ENCODE data around the gene CHMP3. TPM values are rescaled to one million over a fixed set of nuclear protein-coding genes. Genes with fewer than 3 reads are reported as not detected.

The CHMP3 gene
- total and polyA plus RNA-seq, 2 donors (not counting 1 experiment from before 2014, with no cell fraction given) = 17.5 to 72.5 TPM

DNA sequence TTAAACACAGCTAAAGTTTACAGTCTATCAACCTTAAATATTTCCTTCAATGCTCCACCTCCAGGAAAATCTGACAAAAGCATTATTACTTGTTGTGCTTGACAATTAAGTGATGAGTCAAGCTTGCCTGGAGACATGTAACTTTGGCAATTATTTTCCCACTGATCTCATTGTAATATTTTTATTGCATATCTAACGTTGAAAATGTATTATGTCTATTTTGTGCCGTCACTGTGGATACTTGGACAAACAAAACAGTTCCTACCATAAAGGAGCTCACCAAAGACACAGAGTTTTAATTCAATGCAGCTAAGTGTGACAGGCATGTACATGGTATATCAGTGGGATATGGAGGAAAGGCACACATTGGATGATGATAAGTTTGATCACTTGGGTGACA is 35.7 kb upstream of the CHMP3 start:
- WGBS (ENCODE audit: insufficient coverage) = no CpG with 5 or more reads among the region's 2 CpGs
- no peak for TF ChIP-seq EZH2 (IDR thresholded peaks at IDR 0.05; ENCODE audit: borderline replicate concordance, insufficient read depth, low read depth, low read length, poor library complexity, severe bottlenecking)
- ATAC-seq (ENCODE audit: low read depth) (no peak), DNase-seq (no peak)
- Histone ChIP-seq H3K27me3 (replicated peaks in 1 of 4; ENCODE audit: control extremely low read depth in 1 of 4, control insufficient read depth in 3 of 4, insufficient read depth in 4 of 4, low read length in 3 of 4) (no peaks in the 10 kb centered on the region), H3K4me1 (ENCODE audit: control insufficient read depth in 2 of 2, insufficient read depth in 2 of 2, low read length in 2 of 2) (no peaks in the 10 kb centered on the region), H2AFZ (ENCODE audit: insufficient read depth, low read depth, low read length, poor library complexity, severe bottlenecking) (no peak overlapping the region), H3K4me2 (replicated peaks; ENCODE audit: low read depth, low read length, poor library complexity, severe bottlenecking) (no peak overlapping the region), H4K20me1 (ENCODE audit: control insufficient read depth, insufficient read depth, low read length, poor library complexity, severe bottlenecking) (no peaks in the 10 kb centered on the region), H3K36me3 (replicated peaks in 1 of 2; ENCODE audit: control extremely low read depth in 1 of 2, control insufficient read depth in 1 of 2, extremely low read depth in 1 of 2, insufficient read depth in 2 of 2, low read length in 1 of 2) (peaks cover under 1 to 2% of the 10 kb centered on the region in 2 experiments), H3K79me2 (ENCODE audit: control insufficient read depth, insufficient read depth, low read length) (no peaks in the 10 kb centered on the region), H3K9me3 (ENCODE audit: control extremely low read depth in 1 of 3, control insufficient read depth in 2 of 3, insufficient read depth in 1 of 3, low read length in 2 of 3) (peaks cover 0 to 1% (median 0%) of the 10 kb centered on the region in 3 donors), H3K27ac (ENCODE audit: low read length in 2 of 2) (no peak overlapping the region), H3K4me3 (ENCODE audit: control extremely low read depth in 1 of 5, extremely low read depth in 1 of 5, insufficient read depth in 1 of 5, low read depth in 2 of 5, low read length in 4 of 5) (no peak overlapping the region), H3K9ac (ENCODE audit: low read length) (no peak overlapping the region)
- Mint-ChIP-seq H3K9me3 (ENCODE audit: insufficient read depth) (no peaks in the 10 kb centered on the region), H3K4me3 (no peak overlapping the region), H3K4me1 (no peaks in the 10 kb centered on the region), H3K27ac (no peak overlapping the region), H3K27me3 (no peaks in the 10 kb centered on the region)
- CTCF ChIA-PET = no interaction called here
- intact Hi-C loops (cut with micrococcal nuclease) = no loop called here
- POLR2A ChIA-PET = no interaction called here

DNA sequence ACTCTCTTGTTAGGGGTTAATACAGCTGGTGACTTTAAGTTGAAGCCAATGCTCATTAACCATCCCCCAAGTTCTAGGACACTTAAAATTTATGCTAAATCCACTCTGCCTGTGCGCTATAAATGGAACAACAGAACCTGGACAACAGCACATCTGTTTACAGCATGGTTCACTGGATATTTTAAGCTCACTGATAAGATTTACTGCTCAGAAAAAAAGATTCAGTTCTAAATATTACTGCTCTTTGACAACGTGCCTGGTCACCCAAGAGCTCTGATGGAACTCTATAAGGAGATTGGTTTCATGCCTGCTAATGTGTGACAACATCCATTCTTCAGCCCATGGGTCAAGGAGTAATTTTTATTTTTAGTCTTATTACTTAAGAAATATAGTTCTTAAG is 32.9 kb upstream of the CHMP3 start:
- peaks cover 0 to 1% (median 0%) of the 10 kb centered on the region in 3 donors for H3K9me3 ChIP-seq (ENCODE audit: control extremely low read depth in 1 of 3, control insufficient read depth in 2 of 3, insufficient read depth in 1 of 3, low read length in 2 of 3)
- Mint-ChIP-seq H3K27ac (no peak overlapping the region), H3K4me1 (no peaks in the 10 kb centered on the region), H3K27me3 (peaks cover 3% of the 10 kb centered on the region), H3K9me3 (ENCODE audit: insufficient read depth) (no peaks in the 10 kb centered on the region), H3K4me3 (no peak overlapping the region)
- no peak overlapping the region for H3K9ac ChIP-seq (ENCODE audit: low read length)
- POLR2A ChIA-PET = interaction anchor here (0.6 kb wide), 1 partner anchor 411 kb away, joined by 4 read pairs; no protein-coding TSS in a partner anchor
- no peaks in the 10 kb centered on the region for H4K20me1 ChIP-seq (ENCODE audit: control insufficient read depth, insufficient read depth, low read length, poor library complexity, severe bottlenecking)
- no peak overlapping the region for H3K4me2 ChIP-seq (replicated peaks; ENCODE audit: low read depth, low read length, poor library complexity, severe bottlenecking)
- H2AFZ ChIP-seq (ENCODE audit: insufficient read depth, low read depth, low read length, poor library complexity, severe bottlenecking) = no peak overlapping the region
- CTCF ChIA-PET = no interaction called here
- no peaks in the 10 kb centered on the region for H3K79me2 ChIP-seq (ENCODE audit: control insufficient read depth, insufficient read depth, low read length)
- intact Hi-C loops (cut with micrococcal nuclease) = no loop called here
- no peaks in the 10 kb centered on the region for H3K27me3 ChIP-seq (replicated peaks in 1 of 4; ENCODE audit: control extremely low read depth in 1 of 4, control insufficient read depth in 3 of 4, insufficient read depth in 4 of 4, low read length in 3 of 4)
- H3K36me3 ChIP-seq (replicated peaks in 1 of 2; ENCODE audit: control extremely low read depth in 1 of 2, control insufficient read depth in 1 of 2, extremely low read depth in 1 of 2, insufficient read depth in 2 of 2, low read length in 1 of 2) = no peaks in the 10 kb centered on the region
- H3K27ac ChIP-seq (ENCODE audit: low read length in 2 of 2) = no peak overlapping the region
- H3K4me1 ChIP-seq (ENCODE audit: control insufficient read depth in 2 of 2, insufficient read depth in 2 of 2, low read length in 2 of 2) = no peaks in the 10 kb centered on the region
- ATAC-seq (ENCODE audit: low read depth) (no peak), DNase-seq (no peak)
- TF ChIP-seq, protein P1, sequence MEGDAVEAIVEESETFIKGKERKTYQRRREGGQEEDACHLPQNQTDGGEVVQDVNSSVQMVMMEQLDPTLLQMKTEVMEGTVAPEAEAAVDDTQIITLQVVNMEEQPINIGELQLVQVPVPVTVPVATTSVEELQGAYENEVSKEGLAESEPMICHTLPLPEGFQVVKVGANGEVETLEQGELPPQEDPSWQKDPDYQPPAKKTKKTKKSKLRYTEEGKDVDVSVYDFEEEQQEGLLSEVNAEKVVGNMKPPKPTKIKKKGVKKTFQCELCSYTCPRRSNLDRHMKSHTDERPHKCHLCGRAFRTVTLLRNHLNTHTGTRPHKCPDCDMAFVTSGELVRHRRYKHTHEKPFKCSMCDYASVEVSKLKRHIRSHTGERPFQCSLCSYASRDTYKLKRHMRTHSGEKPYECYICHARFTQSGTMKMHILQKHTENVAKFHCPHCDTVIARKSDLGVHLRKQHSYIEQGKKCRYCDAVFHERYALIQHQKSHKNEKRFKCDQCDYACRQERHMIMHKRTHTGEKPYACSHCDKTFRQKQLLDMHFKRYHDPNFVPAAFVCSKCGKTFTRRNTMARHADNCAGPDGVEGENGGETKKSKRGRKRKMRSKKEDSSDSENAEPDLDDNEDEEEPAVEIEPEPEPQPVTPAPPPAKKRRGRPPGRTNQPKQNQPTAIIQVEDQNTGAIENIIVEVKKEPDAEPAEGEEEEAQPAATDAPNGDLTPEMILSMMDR (IDR thresholded peaks at IDR 0.05) = no peak
- no peak for TF ChIP-seq EZH2 (IDR thresholded peaks at IDR 0.05; ENCODE audit: borderline replicate concordance, insufficient read depth, low read depth, low read length, poor library complexity, severe bottlenecking)
- 100% methylated on average over 1 of the region's 2 CpGs for WGBS (ENCODE audit: insufficient coverage)
- no peak overlapping the region for H3K4me3 ChIP-seq (ENCODE audit: control extremely low read depth in 1 of 5, extremely low read depth in 1 of 5, insufficient read depth in 1 of 5, low read depth in 2 of 5, low read length in 4 of 5)

Measured in B cell (primary cell).